GM19397 (cell line): ENCODE data around the gene COA1.
"Not testable (repeated sequence)": the region's sequence is repeated elsewhere in the genome, so short reads cannot be mapped to it uniquely, and the experiment has no call there.

Experiments used
- ATAC-seq: cut with Tn5 transposase; IDR thresholded peaks from one replicate; pipeline ENCODE4 v1.9.1; 2021; ENCODE audit warnings: mild to moderate bottlenecking, moderate library complexity; ENCODE audit not compliant: unreplicated experiment

Gene COA1

GRCh38 chr7:43729214-43729923 lies at the start of gene COA1:
COA1 (minus strand) TSS chr7:43729523; CDS start chr7:43648614, 80,909 bp downstream.
- ATAC-seq, result peak; percentile 89

GRCh38 chr7:43778293-43779044 lies 49.1 kb upstream of the COA1 start:
- not testable (repeated sequence) for ATAC-seq

GRCh38 chr7:43775255-43775654 lies 45.9 kb upstream of the COA1 start:
- ATAC-seq, result not testable (repeated sequence)

GRCh38 chr7:43773268-43773667 lies 43.9 kb upstream of the COA1 start:
- ATAC-seq, result not testable (repeated sequence)

GRCh38 chr7:43771573-43771972 lies 42.2 kb upstream of the COA1 start:
- ATAC-seq, result no peak

- no peak for ATAC-seq
Observed at GRCh38 chr7:43771128-43771527, 41.8 kb upstream of the COA1 start.

- no peak for ATAC-seq
Observed at GRCh38 chr7:43769791-43770465, 40.6 kb upstream of the COA1 start.

- no peak for ATAC-seq
Observed at GRCh38 chr7:43769281-43769680, 40.0 kb upstream of the COA1 start.

- no peak for ATAC-seq
Observed at GRCh38 chr7:43768887-43769272, 39.6 kb upstream of the COA1 start.

- no peak for ATAC-seq
Observed at GRCh38 chr7:43768201-43768886, 39.0 kb upstream of the COA1 start.

GRCh38 chr7:43767311-43767710 lies 38.0 kb upstream of the COA1 start:
- no peak for ATAC-seq

- no peak for ATAC-seq
Observed at GRCh38 chr7:43766564-43766963, 37.2 kb upstream of the COA1 start.

- ATAC-seq, result no peak
Observed at GRCh38 chr7:43764807-43765491, 35.6 kb upstream of the COA1 start.

- peak; percentile 53 for ATAC-seq
Observed at GRCh38 chr7:43764039-43764761, 34.9 kb upstream of the COA1 start.

GRCh38 chr7:43763183-43763582 lies 33.9 kb upstream of the COA1 start:
- no peak for ATAC-seq

- no peak for ATAC-seq
Observed at GRCh38 chr7:43761938-43762692, 32.8 kb upstream of the COA1 start.

- no peak for ATAC-seq
Observed at GRCh38 chr7:43761382-43761781, 32.1 kb upstream of the COA1 start.

- no peak for ATAC-seq
Observed at GRCh38 chr7:43760861-43761260, 31.5 kb upstream of the COA1 start.
